ENCODE data around the gene ARHGAP28.

DNA sequence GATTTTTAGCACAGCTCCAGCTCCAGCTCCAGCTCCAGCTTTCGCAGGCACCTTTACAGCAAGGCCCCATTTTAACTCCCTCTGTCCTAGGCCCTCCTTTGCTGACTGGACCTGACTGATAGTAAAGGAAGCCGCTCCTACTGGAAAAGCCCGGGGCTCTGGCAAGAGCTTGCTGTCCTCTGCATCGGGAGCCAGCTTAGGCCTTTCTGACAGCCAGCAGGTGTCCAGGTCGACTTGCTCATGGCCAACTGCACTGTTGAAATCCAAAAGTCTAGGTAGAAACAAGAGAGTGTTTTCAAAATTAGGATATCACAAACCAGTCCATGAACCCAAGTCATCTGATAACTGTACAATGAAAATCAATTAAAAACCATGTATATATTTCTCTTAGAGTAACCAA, 227.0 kb downstream of the ARHGAP28 start:
- TF ChIP-seq CTCF (IDR thresholded peaks at IDR 0.05) (no peak), POLR2A (IDR thresholded peaks at IDR 0.05) (no peak)

Measured in body of pancreas (tissue), 4 donors.